Esophagus mucosa (tissue), 1 donor: ENCODE results near the gene TPST2. TPM values are rescaled to one million over a fixed set of nuclear protein-coding genes. Genes with fewer than 3 reads are reported as not detected.
A peak's percentile ranks its signal among the peaks of the same experiment; 100 is the strongest.

Experiments
- ATAC-seq: fragments of 200-7000 bp; cut with Tn5 transposase; one replicate; pipeline ENCODE4 v1.9.1; 2020
- total RNA-seq: library from RNA; stranded (reverse); gene quantifications from one replicate; pipeline ENCODE4 v1.2.4, GENCODE V29; 2023
- donor health status: DM: yes; HTN: yes; CAD: no.

TPST2 gene
- total RNA-seq, 1 donor from 2014 or later: 17.5 TPM

- ATAC-seq: no peak
Measured at GRCh38 chr22:26489447-26490036, 100.4 kb downstream of the TPST2 start.

DNA sequence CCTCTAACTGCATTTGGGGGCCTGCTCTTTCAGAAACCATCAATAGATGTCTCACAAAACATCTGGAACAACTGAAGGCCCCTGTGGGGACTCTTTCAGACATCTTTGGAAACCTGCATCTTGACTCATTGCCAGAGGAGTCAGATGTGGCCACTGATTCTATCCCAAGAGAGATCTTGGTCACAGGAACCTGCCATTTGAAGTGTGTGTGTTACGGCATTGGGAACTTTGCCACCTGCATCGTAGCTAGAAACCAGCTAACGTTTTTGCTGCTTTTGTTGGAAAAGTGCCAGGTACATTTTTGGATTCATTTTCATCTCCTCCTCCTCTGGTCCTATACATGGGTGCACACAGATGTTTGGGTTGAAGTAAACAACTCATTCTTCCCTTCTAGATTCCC is 101.9 kb downstream of the TPST2 start:
- no peak for ATAC-seq

DNA sequence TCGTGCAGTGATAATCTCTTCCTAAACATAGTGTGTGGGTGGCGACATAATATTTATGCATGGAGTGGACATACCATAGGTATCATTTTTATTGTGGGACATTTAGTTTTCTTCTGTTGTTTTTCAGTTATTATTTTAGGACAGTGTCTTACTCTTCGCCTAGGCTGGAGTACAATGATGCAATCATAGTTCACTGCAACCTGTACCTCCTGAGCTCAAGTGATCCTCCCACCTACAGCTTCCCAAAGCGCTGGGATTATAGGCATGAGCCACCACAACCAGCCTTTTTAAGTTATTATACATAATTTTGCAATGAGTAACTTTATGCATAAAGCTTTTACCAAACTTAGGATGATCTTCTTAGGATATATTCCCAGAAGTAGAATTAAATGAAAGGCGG is 103.5 kb downstream of the TPST2 start:
- ATAC-seq: no peak

- no peak for ATAC-seq
Measured at GRCh38 chr22:26485806-26486390, 104.0 kb downstream of the TPST2 start.

GRCh38 chr22:26485013-26485412 is 104.9 kb downstream of the TPST2 start:
- no peak for ATAC-seq

GRCh38 chr22:26484360-26484706 is 105.6 kb downstream of the TPST2 start:
- ATAC-seq: no peak

- ATAC-seq: peak; percentile 89
Measured at GRCh38 chr22:26483439-26484359, 106.2 kb downstream of the TPST2 start, which contains the start of the genes HPS4 and SRRD. Gene HPS4 (minus strand): TSS chr22:26483783. CDS start chr22:26481762, 2,021 bp downstream. Gene SRRD (plus strand): TSS chr22:26483877. CDS start chr22:26483891, 14 bp downstream.

DNA sequence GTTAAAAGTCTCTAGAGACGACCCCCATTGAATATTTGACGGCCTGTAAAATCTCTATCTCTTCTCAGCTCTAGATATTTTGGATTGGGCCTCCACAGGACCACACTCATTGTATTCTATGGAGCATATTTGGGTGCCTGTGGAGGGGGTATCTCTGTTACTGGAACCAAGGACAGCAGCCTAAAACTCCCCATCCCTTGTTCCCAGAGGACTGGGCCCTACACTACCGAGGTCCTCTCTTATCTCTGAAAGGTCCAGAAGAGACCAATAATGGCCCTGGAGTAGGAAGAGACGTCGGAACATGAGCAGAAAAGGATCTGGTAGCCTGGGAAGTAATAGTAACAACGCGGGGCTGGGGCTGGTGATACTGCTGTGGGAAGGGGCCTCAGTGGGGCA is 106.9 kb downstream of the TPST2 start:
- no peak for ATAC-seq

GRCh38 chr22:26482161-26482560 is 107.8 kb downstream of the TPST2 start:
- ATAC-seq: no peak

DNA sequence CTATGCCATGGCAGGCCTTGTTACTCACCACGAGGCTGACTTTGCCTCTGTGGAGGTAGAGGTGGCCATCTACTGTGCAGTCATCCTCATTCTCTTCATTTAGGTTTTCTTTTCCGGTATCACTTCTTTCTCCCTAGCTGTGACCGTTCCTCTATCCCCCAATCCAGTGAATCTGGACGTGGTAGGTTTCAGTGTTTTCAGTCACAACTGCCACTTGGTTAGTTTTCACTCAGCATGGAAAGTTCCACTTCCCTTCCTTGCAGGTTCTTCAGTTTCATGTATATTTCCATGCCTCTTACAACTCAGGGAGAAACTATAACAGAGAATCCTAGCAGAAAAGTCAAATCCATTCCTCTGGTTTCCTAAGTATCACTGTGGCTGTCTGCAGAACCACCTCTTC is 108.2 kb downstream of the TPST2 start:
- ATAC-seq: no peak

- ATAC-seq: peak; percentile 53
Measured at GRCh38 chr22:26481112-26481693, 108.7 kb downstream of the TPST2 start.

GRCh38 chr22:26480611-26480932 is 109.4 kb downstream of the TPST2 start:
- ATAC-seq: no peak

DNA sequence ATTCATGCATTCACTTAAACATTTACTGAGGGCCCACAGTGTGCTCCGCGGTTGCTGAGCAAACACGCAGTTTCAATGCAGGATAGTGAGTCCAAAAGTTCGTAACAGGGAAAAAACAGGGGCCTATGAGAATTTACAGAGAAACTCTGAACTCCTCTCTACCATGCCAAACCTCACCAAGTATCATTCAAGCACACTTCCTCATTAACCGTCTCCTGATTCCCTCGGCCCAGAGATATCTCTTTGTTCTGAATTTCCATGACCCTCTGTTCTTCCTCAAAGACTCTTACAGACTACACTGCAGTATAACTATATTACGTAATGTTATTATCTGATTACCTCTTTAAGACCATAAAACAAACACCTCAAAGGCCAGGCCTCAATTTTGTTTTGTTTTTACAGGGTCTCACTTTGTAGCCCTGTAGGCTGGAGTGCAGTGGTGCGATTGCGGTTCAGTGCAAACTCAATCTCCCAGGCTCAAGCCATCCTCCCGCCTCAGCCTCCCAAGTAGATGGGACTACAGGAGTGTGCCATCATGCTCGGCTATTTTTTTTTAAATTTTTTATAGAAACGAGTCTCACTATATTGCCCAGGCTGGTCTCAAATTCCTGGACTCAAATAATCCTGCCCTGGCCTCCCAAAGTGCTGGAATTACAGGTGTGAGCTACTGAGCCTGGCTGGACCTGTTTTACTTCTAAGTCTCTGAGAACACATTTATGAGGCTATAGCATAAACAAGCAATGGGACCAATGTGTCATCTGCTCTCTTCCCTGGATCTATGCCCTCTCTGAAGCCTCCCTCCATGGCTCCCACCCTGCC is 109.9 kb downstream of the TPST2 start:
- peak; percentile 38 for ATAC-seq

- ATAC-seq: no peak
Measured at GRCh38 chr22:26479043-26479791, 110.7 kb downstream of the TPST2 start.

GRCh38 chr22:26477341-26477731 is 112.6 kb downstream of the TPST2 start:
- no peak for ATAC-seq

DNA sequence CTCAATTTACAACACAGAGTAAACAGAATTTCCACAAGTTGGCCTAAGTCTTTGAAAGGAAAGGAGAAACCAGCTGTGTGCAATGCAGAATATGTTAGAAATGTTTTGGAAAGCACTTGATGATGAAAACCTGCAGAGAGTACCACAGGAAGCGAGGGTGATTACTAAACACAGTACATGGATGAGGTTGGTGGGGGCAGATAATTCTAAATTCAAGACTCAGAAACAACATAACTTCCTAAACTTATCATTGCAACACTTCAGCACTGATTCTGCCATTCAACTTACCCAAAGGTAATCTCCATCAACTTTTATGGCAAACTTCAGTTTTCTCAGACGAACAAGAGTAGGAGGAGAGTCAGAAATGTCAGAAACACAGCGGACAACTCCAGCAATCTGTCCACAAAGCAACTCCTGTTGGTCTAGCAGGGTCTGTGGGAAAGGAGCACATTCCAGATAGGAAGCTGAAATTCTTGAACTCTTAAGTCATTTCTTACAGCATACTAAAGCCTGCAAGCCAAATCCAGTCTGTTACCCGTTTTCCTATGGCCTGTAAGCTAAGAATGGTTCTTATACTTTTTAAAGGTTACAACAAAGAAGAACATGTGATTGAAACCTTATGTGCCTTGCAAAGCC is 113.1 kb downstream of the TPST2 start:
- ATAC-seq: no peak

DNA sequence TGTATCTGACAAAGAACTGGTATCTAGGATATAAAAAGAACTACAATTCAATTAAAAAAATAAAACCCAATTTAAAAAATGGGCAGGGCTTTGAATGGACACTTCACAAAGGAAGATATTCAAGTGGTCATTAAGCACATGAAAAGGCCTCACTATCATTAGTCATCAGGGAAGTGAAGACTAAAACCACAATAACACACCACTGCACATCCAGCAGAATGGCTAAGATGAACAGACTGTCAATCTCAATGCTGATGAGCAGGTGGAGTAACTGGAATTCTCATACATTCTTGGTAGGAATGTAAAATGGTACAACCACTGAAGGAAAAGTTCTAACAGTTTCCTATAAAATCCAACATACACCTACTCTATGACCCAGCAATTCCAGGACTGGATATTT is 115.2 kb downstream of the TPST2 start:
- no peak for ATAC-seq
